K562 treated with DMSO at 1 percent for 24 hours (cell line): ENCODE measurements around the gene POLR2L. TPM values are rescaled to one million over a fixed set of nuclear protein-coding genes. Genes with fewer than 3 reads are reported as not detected.

Experiments used
- total RNA-seq: library from RNA; unstranded; fragments of 300-600 nt; gene quantifications from 2 replicates; pipeline ENCODE4 v1.2.3, GENCODE V29; 2022; ENCODE audit warnings: low read depth; ENCODE audit not compliant: insufficient read depth

The POLR2L gene
- 74.9 and 76.7 TPM in 2 replicates for total RNA-seq

GRCh38 chr11:842370-843002 is at the start of gene POLR2L, which contains the start of gene TSPAN4:
Gene POLR2L, minus strand, starts transcription at chr11:842529. Its CDS starts 21 bp downstream, at chr11:842508.
Gene TSPAN4, plus strand, starts transcription at chr11:842852. Its CDS starts 7,453 bp downstream, at chr11:850305.

GRCh38 chr11:832529-833113 is 9.7 kb downstream of the POLR2L start, which contains the start of gene CD151:
Gene CD151, plus strand, starts transcription at chr11:832952. Its CDS starts 3,118 bp downstream, at chr11:836070.

GRCh38 chr11:827897-828192 is 14.5 kb downstream of the POLR2L start, which contains the start of gene CRACR2B:
Gene CRACR2B, plus strand, starts transcription at chr11:827919. Its CDS starts 689 bp downstream, at chr11:828608.

GRCh38 chr11:818396-819128 is 23.8 kb downstream of the POLR2L start, which contains the start of gene PNPLA2:
Gene PNPLA2, plus strand, starts transcription at chr11:818914. Its CDS starts 805 bp downstream, at chr11:819719.

GRCh38 chr11:809287-810039 is 32.9 kb downstream of the POLR2L start, which contains the start of gene RPLP2:
Gene RPLP2, plus strand, starts transcription at chr11:809967. Its CDS starts 268 bp downstream, at chr11:810235.

GRCh38 chr11:798093-798713 is 44.1 kb downstream of the POLR2L start, which contains the start of gene SLC25A22:
Gene SLC25A22, minus strand, starts transcription at chr11:798281. Its CDS starts 3,275 bp downstream, at chr11:795006.

GRCh38 chr11:789943-790342 is 52.4 kb downstream of the POLR2L start, which contains the start of gene CEND1:
Gene CEND1, minus strand, starts transcription at chr11:790090. Its CDS starts 1,514 bp downstream, at chr11:788576.

Other genes with a start within 250 kb of the POLR2L start
- gene IRF7, start 226.6 kb downstream of the POLR2L start, total RNA-seq: 52.2 and 58.6 TPM in 2 replicates
- gene CDHR5, start 217.6 kb downstream of the POLR2L start, total RNA-seq: 0.25 and 0.28 TPM in 2 replicates
- not detected in 2 replicates for gene SCT, start 215.3 kb downstream of the POLR2L start, total RNA-seq
- 1.0 and 1.1 TPM in 2 replicates for gene DRD4, start 205.3 kb downstream of the POLR2L start, total RNA-seq
- 87.3 and 88.1 TPM in 2 replicates for gene DEAF1, start 147.3 kb downstream of the POLR2L start, total RNA-seq
- 21.3 and 25.2 TPM in 2 replicates for gene TMEM80, start 146.7 kb downstream of the POLR2L start, total RNA-seq
- gene EPS8L2, start 136.3 kb downstream of the POLR2L start, total RNA-seq: 7.8 and 11.6 TPM in 2 replicates
- 501 and 539 TPM in 2 replicates for gene TALDO1, start 95.1 kb downstream of the POLR2L start, total RNA-seq
- gene GATD1, start 65.0 kb downstream of the POLR2L start, total RNA-seq: 71.7 and 110 TPM in 2 replicates
- 1.6 TPM in 1 of 2 replicates, not detected in the other for gene CEND1, start 52.4 kb downstream of the POLR2L start, total RNA-seq
- gene SLC25A22, start 44.2 kb downstream of the POLR2L start, total RNA-seq: 35.7 and 42.0 TPM in 2 replicates
- 29.6 and 32.0 TPM in 2 replicates for gene PIDD1, start 37.3 kb downstream of the POLR2L start, total RNA-seq
- 1,895 and 1,983 TPM in 2 replicates for gene RPLP2, start 32.6 kb downstream of the POLR2L start, total RNA-seq
- gene PNPLA2, start 23.6 kb downstream of the POLR2L start, total RNA-seq: 201 and 202 TPM in 2 replicates
- 35.3 and 36.8 TPM in 2 replicates for gene CRACR2B, start 14.6 kb downstream of the POLR2L start, total RNA-seq
- 198 and 203 TPM in 2 replicates for gene CD151, start 9.6 kb downstream of the POLR2L start, total RNA-seq
- gene TSPAN4, start 323 bp upstream of the POLR2L start, total RNA-seq: 17.2 and 27.2 TPM in 2 replicates
- gene CHID1, start 68.3 kb upstream of the POLR2L start, total RNA-seq: 75.4 and 78.7 TPM in 2 replicates
- gene AP2A2, start 83.3 kb upstream of the POLR2L start, total RNA-seq: 49.4 and 51.6 TPM in 2 replicates
- not detected in 2 replicates for gene MUC6, start 194.2 kb upstream of the POLR2L start, total RNA-seq
- not detected in 2 replicates for gene MUC2, start 232.3 kb upstream of the POLR2L start, total RNA-seq